GM21526 (cell line): ENCODE measurements around the gene GPR42.
"Not testable (repeated sequence)": the region's sequence is repeated elsewhere in the genome, so short reads cannot be mapped to it uniquely, and the experiment has no call there.

Source experiments
- ATAC-seq: cut with Tn5 transposase; IDR thresholded peaks from one replicate; pipeline ENCODE4 v1.9.1; 2021; ENCODE audit warnings: moderate library complexity; ENCODE audit not compliant: unreplicated experiment, low FRiP score

GPR42 gene

GRCh38 chr19:35346193-35347052 lies 24.4 kb upstream of the GPR42 start:
- no peak for ATAC-seq

- peak; percentile 45 for ATAC-seq
These were observed 23.5 kb upstream of the GPR42 start, which contains the start of gene FFAR1 for GRCh38 chr19:35347171-35347929. Gene FFAR1 (plus strand): TSS chr19:35347902. CDS start chr19:35351552, 3,650 bp downstream.

- ATAC-seq, result no peak
These were observed 23.0 kb upstream of the GPR42 start for GRCh38 chr19:35347930-35348298.

GRCh38 chr19:35348911-35349611 lies 21.8 kb upstream of the GPR42 start:
- no peak for ATAC-seq

GRCh38 chr19:35349614-35350521 lies 21.0 kb upstream of the GPR42 start:
- no peak for ATAC-seq

GRCh38 chr19:35350591-35350990 lies 20.3 kb upstream of the GPR42 start:
- ATAC-seq, result no peak

GRCh38 chr19:35351411-35352176 lies 19.3 kb upstream of the GPR42 start:
- no peak for ATAC-seq

- ATAC-seq, result no peak
These were observed 18.8 kb upstream of the GPR42 start for GRCh38 chr19:35352177-35352447.

GRCh38 chr19:35352448-35353304 lies 18.2 kb upstream of the GPR42 start:
- ATAC-seq, result no peak

- no peak for ATAC-seq
These were observed 17.2 kb upstream of the GPR42 start for GRCh38 chr19:35353635-35354034.

- no peak for ATAC-seq
These were observed 16.0 kb upstream of the GPR42 start for GRCh38 chr19:35354898-35355297.

GRCh38 chr19:35355791-35356460 lies 14.9 kb upstream of the GPR42 start:
- no peak for ATAC-seq

GRCh38 chr19:35357867-35358573 lies 12.8 kb upstream of the GPR42 start, which contains the start of gene FFAR3:
Gene FFAR3 (plus strand): TSS chr19:35358460. CDS start chr19:35358891, 431 bp downstream.
- ATAC-seq, result no peak

GRCh38 chr19:35358834-35359233 lies 12.0 kb upstream of the GPR42 start:
- not testable (repeated sequence) for ATAC-seq

- ATAC-seq, result not testable (repeated sequence)
These were observed 11.5 kb upstream of the GPR42 start for GRCh38 chr19:35359395-35359794.

GRCh38 chr19:35360081-35360480 lies 10.8 kb upstream of the GPR42 start:
- not testable (repeated sequence) for ATAC-seq

GRCh38 chr19:35360880-35361420 lies 9.9 kb upstream of the GPR42 start:
- no peak for ATAC-seq
